ENCODE measurements around the gene LRP10. TPM values are rescaled to one million over a fixed set of nuclear protein-coding genes. Genes with fewer than 3 reads are reported as not detected.

Gene LRP10
- total RNA-seq, 4 donors from 2014 or later: 73.5 to 125 (median 96.6) TPM

GRCh38 chr14:22872833-22873520, 1.4 kb downstream of the LRP10 start:
- DNase-seq (ENCODE audit: low spot score): no peak
- ATAC-seq (ENCODE audit: low FRiP score): no peak
- no peak for TF ChIP-seq CTCF (IDR thresholded peaks at IDR 0.05)

- no peak for TF ChIP-seq CTCF (IDR thresholded peaks at IDR 0.05)
- ATAC-seq (ENCODE audit: low FRiP score): no peak
- DNase-seq (ENCODE audit: low spot score): no peak
Measured at GRCh38 chr14:22875003-22875747, 3.6 kb downstream of the LRP10 start.

GRCh38 chr14:22875748-22876319, 4.3 kb downstream of the LRP10 start:
- ATAC-seq (ENCODE audit: low FRiP score) (no peak), DNase-seq (ENCODE audit: low spot score) (no peak)
- no peak for TF ChIP-seq CTCF (IDR thresholded peaks at IDR 0.05)

GRCh38 chr14:22877000-22877501, 5.5 kb downstream of the LRP10 start:
- no peak for DNase-seq (ENCODE audit: low spot score)
- ATAC-seq (ENCODE audit: low FRiP score): no peak
- no peak for TF ChIP-seq CTCF (IDR thresholded peaks at IDR 0.05)

- DNase-seq (ENCODE audit: low spot score): no peak
- TF ChIP-seq CTCF (IDR thresholded peaks at IDR 0.05): no peak
- no peak for ATAC-seq (ENCODE audit: low FRiP score)
Measured at GRCh38 chr14:22878271-22879246, 7.0 kb downstream of the LRP10 start.

GRCh38 chr14:22882064-22882463, 10.5 kb downstream of the LRP10 start:
- no peak for DNase-seq (ENCODE audit: low spot score)
- ATAC-seq (ENCODE audit: low FRiP score): no peak
- no peak for TF ChIP-seq CTCF (IDR thresholded peaks at IDR 0.05)
